SK-N-SH (cell line): ENCODE data around the gene ERO1A. TPM values are rescaled to one million over a fixed set of nuclear protein-coding genes. Genes with fewer than 3 reads are reported as not detected.

Experiments
- CTCF ChIA-PET: fragments of 300-600, 350-600 bp; formaldehyde crosslinking; extraction: SDS; loops from one replicate; lab custom pipeline; 2021; lab: Yijun Ruan, JAX
- POLR2A ChIA-PET: fragments of 350-600 bp; sonication (Branson Sonifier 250); formaldehyde crosslinking; extraction: SDS; loops from one replicate; lab custom pipeline; 2020; ENCODE audit warnings: antibody characterized with exemption, inconsistent platforms; lab: Yijun Ruan, JAX
- DNase-seq: peaks from one replicate; pipeline ENCODE4 v3.0.0; 2012
- H2AFZ ChIP-seq: fragments of 200-600 bp; sonication (generic); 2 replicates; pipeline ENCODE4 v1.8.1; 2016; ENCODE audit warnings: antibody characterized with exemption, mild to moderate bottlenecking, low read depth
- H3F3A ChIP-seq: fragments of 200-600 bp; sonication (generic); replicated peaks from 2 replicates; pipeline ENCODE3; 2016; ENCODE audit warnings: antibody characterized with exemption, mild to moderate bottlenecking; ENCODE audit not compliant: insufficient read depth
- H3K27ac ChIP-seq, 2 experiments: fragments of 200-500 bp in 1 of 2; fragments of 200-600 bp in 1 of 2; sonication (Bioruptor generic) in 1 of 2; sonication (generic), shearing (Covaris generic) in 1 of 2; 2 replicates each; pipeline versions ENCODE4 v1.5.1 to v1.6.1; 2014 to 2016; ENCODE audit warnings: low read depth in 2 of 2, inconsistent platforms in 1 of 2, low read length in 1 of 2, mild to moderate bottlenecking in 1 of 2, mixed read lengths in 1 of 2
- H3K27me3 ChIP-seq: fragments of 200-600 bp; sonication (generic), shearing (Covaris generic); 2 replicates; pipeline ENCODE4 v1.6.1; 2016; ENCODE audit warnings: mixed run types; ENCODE audit not compliant: insufficient read depth
- H3K36me3 ChIP-seq, 2 experiments: fragments of 200-500 bp in 1 of 2; fragments of 200-600 bp in 1 of 2; sonication (Bioruptor generic) in 1 of 2; sonication (generic) in 1 of 2; replicated peaks in 1 of 2; 2 replicates each; pipeline versions ENCODE3 to v1.5.1; 2014 to 2016; ENCODE audit warnings: low read length in 1 of 2, mild to moderate bottlenecking in 1 of 2; ENCODE audit not compliant: insufficient read depth in 2 of 2, control insufficient read depth in 1 of 2
- H3K4me1 ChIP-seq, 2 experiments: fragments of 200-500 bp in 1 of 2; fragments of 200-600 bp in 1 of 2; sonication (Bioruptor generic) in 1 of 2; sonication (generic), shearing (Covaris generic) in 1 of 2; 2 replicates each; pipeline versions ENCODE4 v1.5.1 to v1.6.1; 2014 to 2016; ENCODE audit warnings: low read depth in 1 of 2, low read length in 1 of 2, mixed run types in 1 of 2; ENCODE audit not compliant: insufficient read depth in 2 of 2, control insufficient read depth in 1 of 2
- H3K4me2 ChIP-seq: fragments of 200-600 bp; sonication (generic), shearing (Covaris generic); 2 replicates; pipeline ENCODE4 v1.6.1; 2017; ENCODE audit warnings: mixed run types
- H3K4me3 ChIP-seq, 2 experiments: fragments of 200-500 bp in 1 of 2; fragments of 200-600 bp in 1 of 2; sonication (Bioruptor generic) in 1 of 2; sonication (generic), shearing (Covaris generic) in 1 of 2; 2 replicates each; pipeline versions ENCODE4 v1.5.1 to v1.8.1; 2014 to 2016; ENCODE audit warnings: low read depth in 2 of 2, inconsistent platforms in 1 of 2, low read length in 1 of 2, mild to moderate bottlenecking in 1 of 2, mixed read lengths in 1 of 2, moderate library complexity in 1 of 2
- H3K79me2 ChIP-seq: fragments of 200-600 bp; sonication (generic); 2 replicates; pipeline ENCODE4 v1.8.1; 2017; ENCODE audit warnings: mild to moderate bottlenecking; ENCODE audit not compliant: insufficient read depth
- H3K9ac ChIP-seq: fragments of 200-600 bp; sonication (generic); 2 replicates; pipeline ENCODE4 v1.6.1; 2017; ENCODE audit warnings: mixed run types
- H3K9me2 ChIP-seq: fragments of 200-600 bp; sonication (generic); 2 replicates; pipeline ENCODE4 v1.6.1; 2017; ENCODE audit warnings: mixed run types
- H3K9me3 ChIP-seq: fragments of 200-600 bp; sonication (generic); 2 replicates; pipeline ENCODE4 v1.6.1; 2017; ENCODE audit warnings: mixed run types, mild to moderate bottlenecking, moderate library complexity
- H4K20me1 ChIP-seq: fragments of 200-600 bp; sonication (generic); 2 replicates; pipeline ENCODE4 v1.6.1; 2017; ENCODE audit warnings: mild to moderate bottlenecking, mixed run types; ENCODE audit not compliant: insufficient read depth
- EP300 ChIP-seq, 2 experiments: IDR thresholded peaks; 2 replicates each; pipeline versions ENCODE4 v1.4.0 to v1.6.1; 2012; ENCODE audit warnings: borderline replicate concordance in 1 of 2, low read depth in 1 of 2, low read length in 1 of 2
- EZH2phosphoT487 ChIP-seq: fragments of 200-600 bp; sonication (generic); IDR thresholded peaks from 2 replicates; pipeline ENCODE4 v1.6.1; 2017; ENCODE audit warnings: low read depth, mixed run types, mild to moderate bottlenecking, antibody characterized with exemption, moderate library complexity, borderline replicate concordance
- FOXM1 ChIP-seq: IDR thresholded peaks from 2 replicates; pipeline ENCODE4 v1.4.0; 2012; ENCODE audit warnings: low read depth, mild to moderate bottlenecking
- GABPA ChIP-seq: IDR thresholded peaks from 2 replicates; pipeline ENCODE4 v1.4.0; 2012; ENCODE audit warnings: low read depth, mild to moderate bottlenecking
- GATA2 ChIP-seq: sonication (generic); formaldehyde crosslinking; IDR thresholded peaks from 2 replicates; pipeline ENCODE4 v1.5.0; 2020; ENCODE audit warnings: mild to moderate bottlenecking, missing genetic modification reagents
- MEF2A ChIP-seq: IDR thresholded peaks from 2 replicates; pipeline ENCODE4 v1.4.0; 2012; ENCODE audit warnings: low read depth, borderline replicate concordance
- MXI1 ChIP-seq: IDR thresholded peaks from 2 replicates; pipeline ENCODE4 v1.6.1; 2012; ENCODE audit warnings: mild to moderate bottlenecking, low read depth, low read length, improper control_type of control experiment
- NRF1 ChIP-seq: IDR thresholded peaks from 2 replicates; pipeline ENCODE4 v1.6.1; 2012; ENCODE audit warnings: low read depth, mild to moderate bottlenecking, low read length
- RAD21 ChIP-seq: IDR thresholded peaks from 2 replicates; pipeline ENCODE4 v1.6.1; 2012; ENCODE audit warnings: mild to moderate bottlenecking, low read length
- RXRA ChIP-seq: IDR thresholded peaks from 2 replicates; pipeline ENCODE4 v1.4.0; 2012; ENCODE audit warnings: low read depth, mild to moderate bottlenecking, borderline replicate concordance
- SIN3A ChIP-seq: IDR thresholded peaks from 2 replicates; pipeline ENCODE4 v1.6.1; 2012; ENCODE audit warnings: low read depth, mild to moderate bottlenecking, low read length, moderate library complexity, borderline replicate concordance
- TEAD4 ChIP-seq: IDR thresholded peaks from 2 replicates; pipeline ENCODE4 v1.4.0; 2012; ENCODE audit warnings: mild to moderate bottlenecking, borderline replicate concordance; ENCODE audit not compliant: insufficient read depth
- ZBTB33 ChIP-seq: IDR thresholded peaks from 2 replicates; pipeline ENCODE4 v1.4.0; 2012; ENCODE audit warnings: low read depth, borderline replicate concordance
- WGBS: methylation state at CpG from one replicate; pipeline ENCODE4 v1.1.6; 2017; ENCODE audit warnings: low lambda C conversion rate; 5-methylcytosine and 5-hydroxymethylcytosine counted together
- polyA plus RNA-seq, 3 experiments: library from polyadenylated mRNA; depleted of rRNA; stranded (reverse); fragments of >200 nt; gene quantifications; 2 replicates each; pipeline ENCODE4 v1.2.3, GENCODE V29; 2012
- TF ChIP-seq, protein P1 (sequence below): IDR thresholded peaks from 2 replicates; pipeline ENCODE4 v1.4.0; 2012; ENCODE audit warnings: low read depth, borderline replicate concordance
- TF ChIP-seq, protein P2 (sequence below): IDR thresholded peaks from 2 replicates; pipeline ENCODE4; 2012

Gene ERO1A
- polyA plus RNA-seq, 1 of the 3 experiments (the other 2 are of a cell fraction): 19.3 TPM

GRCh38 chr14:52733824-52734223 is 38.5 kb upstream of the ERO1A start:
- Histone ChIP-seq H2AFZ (no peak overlapping the region), H3K9me3 (no peaks in the 10 kb centered on the region), H3K4me3 (no peak overlapping the region), H3K36me3 (peaks cover 0 to 8% of the 10 kb centered on the region in 2 experiments), H3K9ac (no peak overlapping the region), H3K9me2 (no peaks in the 10 kb centered on the region), H3K27me3 (no peaks in the 10 kb centered on the region), H3K79me2 (peaks cover 61% of the 10 kb centered on the region), H3F3A (peaks cover 9% of the 10 kb centered on the region), H3K4me2 (no peak overlapping the region), H3K4me1 (no peaks in the 10 kb centered on the region; a peak in 2 of 4 replicates), H3K27ac (no peak overlapping the region), H4K20me1 (no peaks in the 10 kb centered on the region)
- TF ChIP-seq EP300 (IDR thresholded peaks at IDR 0.05; ENCODE audit: borderline replicate concordance in 1 of 2, low read depth in 1 of 2, low read length in 1 of 2): no peak
- TF ChIP-seq SIN3A: no peak
- TF ChIP-seq EZH2phosphoT487: no peak
- TF ChIP-seq FOXM1: no peak
- no peak for TF ChIP-seq MXI1
- no peak for TF ChIP-seq GABPA
- no peak for TF ChIP-seq NRF1
- no peak for TF ChIP-seq TEAD4
- no peak for TF ChIP-seq ZBTB33
- TF ChIP-seq, protein P1, sequence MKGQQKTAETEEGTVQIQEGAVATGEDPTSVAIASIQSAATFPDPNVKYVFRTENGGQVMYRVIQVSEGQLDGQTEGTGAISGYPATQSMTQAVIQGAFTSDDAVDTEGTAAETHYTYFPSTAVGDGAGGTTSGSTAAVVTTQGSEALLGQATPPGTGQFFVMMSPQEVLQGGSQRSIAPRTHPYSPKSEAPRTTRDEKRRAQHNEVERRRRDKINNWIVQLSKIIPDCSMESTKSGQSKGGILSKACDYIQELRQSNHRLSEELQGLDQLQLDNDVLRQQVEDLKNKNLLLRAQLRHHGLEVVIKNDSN: no peak
- POLR2A ChIA-PET: no interaction called here
- CTCF ChIA-PET: no interaction called here
- no peak for DNase-seq
- WGBS: 96% methylated on average over 9 of the region's 9 CpGs

DNA sequence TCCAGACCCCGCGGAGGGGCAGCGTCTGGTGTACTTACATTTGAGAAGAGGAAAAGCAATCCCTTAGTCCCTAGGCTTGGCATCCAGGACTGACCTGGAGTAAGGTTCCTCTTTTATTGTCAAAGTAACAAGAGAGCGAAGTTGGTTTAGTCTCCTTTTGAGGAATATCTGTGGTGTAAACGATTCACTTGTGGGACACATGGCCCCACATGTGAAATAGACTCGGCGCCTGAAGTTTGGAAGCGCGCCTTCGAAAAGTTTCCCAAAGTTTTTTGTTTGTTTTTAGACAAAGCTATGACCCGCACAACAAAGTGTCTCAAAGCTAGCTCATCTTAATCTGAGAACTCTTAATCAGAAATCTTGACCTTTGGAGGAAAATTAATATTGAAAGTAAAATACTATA is 35.4 kb upstream of the ERO1A start:
- Histone ChIP-seq H3K9me2 (no peaks in the 10 kb centered on the region), H3K36me3 (peaks cover 23 to 35% of the 10 kb centered on the region in 2 experiments), H2AFZ (peak overlapping the region; percentile 92), H4K20me1 (no peaks in the 10 kb centered on the region)
- no peak for TF ChIP-seq GABPA
- TF ChIP-seq GATA2 (CRISPR knock-in tag): no peak
- no peak for TF ChIP-seq RXRA
- TF ChIP-seq MEF2A: no peak
- TF ChIP-seq ZBTB33: no peak
- no peak for TF ChIP-seq RAD21
- TF ChIP-seq SIN3A: no peak
- TF ChIP-seq, protein P2, sequence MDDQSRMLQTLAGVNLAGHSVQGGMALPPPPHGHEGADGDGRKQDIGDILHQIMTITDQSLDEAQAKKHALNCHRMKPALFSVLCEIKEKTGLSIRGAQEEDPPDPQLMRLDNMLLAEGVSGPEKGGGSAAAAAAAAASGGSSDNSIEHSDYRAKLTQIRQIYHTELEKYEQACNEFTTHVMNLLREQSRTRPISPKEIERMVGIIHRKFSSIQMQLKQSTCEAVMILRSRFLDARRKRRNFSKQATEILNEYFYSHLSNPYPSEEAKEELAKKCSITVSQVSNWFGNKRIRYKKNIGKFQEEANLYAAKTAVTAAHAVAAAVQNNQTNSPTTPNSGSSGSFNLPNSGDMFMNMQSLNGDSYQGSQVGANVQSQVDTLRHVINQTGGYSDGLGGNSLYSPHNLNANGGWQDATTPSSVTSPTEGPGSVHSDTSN: no peak
- TF ChIP-seq, all 33 proteins: peak for 0
- Histone ChIP-seq H3K79me2 (peaks cover 39% of the 10 kb centered on the region), H3K4me2 (peak overlapping the region; percentile 78), H3K27me3 (no peaks in the 10 kb centered on the region), H3K4me3 (peak overlapping the region; percentile 89 to 91), H3K9me3 (no peaks in the 10 kb centered on the region), H3F3A (peaks cover 34% of the 10 kb centered on the region), H3K27ac (peak overlapping the region; percentile 69 to 71; a peak in 3 of 4 replicates), H3K9ac (peak overlapping the region; percentile 81), H3K4me1 (no peaks in the 10 kb centered on the region; a peak in 2 of 4 replicates)
- no peak for DNase-seq
- ChIA-PET CTCF (interaction anchor here (0.8 to 1.2 kb wide), 2 partner anchors 12 to 46 kb away, joined by 3 read pairs; no protein-coding TSS in a partner anchor), POLR2A (interaction anchor here (1.4 kb wide), 1 partner anchor 178 kb away, joined by 3 read pairs; the partner anchor contains the start of genes GPR137C and TXNDC16)
- WGBS: 2% methylated on average over 10 of the region's 11 CpGs
